SK-N-MC (cell line): Measurements from ENCODE around the gene CCL13.

ENCODE experiments used
- EZH2 ChIP-seq: fragments of 200-600 bp; sonication (generic); IDR thresholded peaks from one replicate; pipeline ENCODE4 v1.6.1; 2017; ENCODE audit warnings: antibody characterized with exemption
- POLR2AphosphoS5 ChIP-seq: IDR thresholded peaks from 2 replicates; pipeline ENCODE4 v1.6.1; 2012; ENCODE audit warnings: mild to moderate bottlenecking, low read depth, low read length, borderline replicate concordance

DNA sequence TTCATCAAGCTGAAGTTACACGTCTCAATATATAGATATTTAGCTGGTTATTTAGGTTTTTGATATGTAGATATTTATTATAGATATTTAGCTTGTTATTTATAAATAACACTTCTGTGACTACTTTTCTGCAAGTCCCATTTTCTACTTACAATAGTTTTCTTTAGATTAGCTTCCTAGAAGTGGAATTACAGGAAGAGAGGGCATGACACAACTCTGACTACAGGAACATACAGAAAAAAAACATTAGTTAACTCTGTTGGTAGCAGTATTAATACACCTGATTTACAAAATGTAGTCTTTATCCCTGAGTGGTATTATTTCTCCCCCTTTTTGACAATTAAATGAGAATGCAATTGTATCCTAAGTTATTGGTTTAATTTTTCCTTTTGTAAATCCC is 28.0 kb downstream of the CCL13 start:
- TF ChIP-seq POLR2AphosphoS5: no peak
- TF ChIP-seq EZH2: no peak
